Neural cell (in vitro differentiated cells): Measurements from ENCODE around the gene STK32B.

Experiments
- CTCF ChIP-seq: fragments of 450-650 bp; IDR thresholded peaks from 2 replicates; pipeline ENCODE4 v1.5.1; 2014; ENCODE audit warnings: antibody characterized with exemption, mild to moderate bottlenecking, moderate library complexity; ENCODE audit not compliant: poor library complexity, severe bottlenecking
- EP300 ChIP-seq: fragments of 450-650 bp; conservative IDR thresholded peaks from 2 replicates; pipeline ENCODE4 v1.6.1; 2014; ENCODE audit warnings: antibody characterized with exemption, mild to moderate bottlenecking, moderate library complexity; ENCODE audit not compliant: poor library complexity, severe bottlenecking
- EZH2 ChIP-seq: fragments of 200-600, 300-800 bp; shearing (Covaris generic), sonication (generic); IDR thresholded peaks from 2 replicates; pipeline ENCODE4 v1.6.1; 2014; ENCODE audit warnings: antibody characterized with exemption, low read length, borderline replicate concordance, mild to moderate bottlenecking; ENCODE audit not compliant: insufficient read depth, poor library complexity, severe bottlenecking
- MXI1 ChIP-seq: fragments of 450-650 bp; conservative IDR thresholded peaks from 2 replicates; pipeline ENCODE4 v1.6.1; 2014; ENCODE audit warnings: antibody characterized with exemption, mild to moderate bottlenecking; ENCODE audit not compliant: poor library complexity, severe bottlenecking
- SMC3 ChIP-seq: fragments of 450-650 bp; conservative IDR thresholded peaks from 2 replicates; pipeline ENCODE4 v1.6.1; 2014; ENCODE audit warnings: antibody characterized with exemption, mild to moderate bottlenecking, moderate library complexity; ENCODE audit not compliant: poor library complexity

- TF ChIP-seq CTCF (no peak), MXI1 (no peak), EZH2 (no peak), EP300 (no peak), SMC3 (no peak)
These were observed 69.2 kb downstream of the STK32B start for GRCh38 chr4:5120468-5120867.
